GM21825 (cell line): ENCODE results near the gene WDR64.
"Not testable (repeated sequence)": the region's sequence is repeated elsewhere in the genome, so short reads cannot be mapped to it uniquely, and the experiment has no call there.

ENCODE experiments used
- ATAC-seq: cut with Tn5 transposase; IDR thresholded peaks from one replicate; pipeline ENCODE4 v1.9.1; 2021; ENCODE audit warnings: mild to moderate bottlenecking, moderate library complexity; ENCODE audit not compliant: unreplicated experiment

The WDR64 gene

DNA sequence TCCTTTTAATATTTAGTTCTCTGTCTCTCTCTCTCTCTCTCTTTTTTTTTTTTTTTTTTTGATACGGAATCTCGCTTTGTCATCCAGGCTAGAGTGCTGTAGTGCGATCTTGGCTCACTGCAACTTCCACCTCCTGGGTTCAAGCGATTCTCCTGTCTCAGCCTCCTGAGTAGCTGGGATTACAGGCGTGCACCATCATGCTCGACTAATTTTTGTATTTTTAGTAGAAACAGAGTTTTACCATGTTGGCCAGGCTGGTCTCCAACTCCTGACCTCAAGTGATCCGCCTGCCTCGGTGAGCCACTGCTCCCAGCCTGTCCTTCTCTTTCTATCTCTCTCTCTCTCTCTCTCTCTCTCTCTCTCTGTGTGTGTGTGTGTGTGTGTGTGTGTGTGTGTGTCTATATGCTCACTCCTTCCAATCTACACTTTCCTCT lies 83.4 kb downstream of the WDR64 start:
- not testable (repeated sequence) for ATAC-seq

GRCh38 chr1:241736387-241736786 lies 84.3 kb downstream of the WDR64 start:
- ATAC-seq = no peak

DNA sequence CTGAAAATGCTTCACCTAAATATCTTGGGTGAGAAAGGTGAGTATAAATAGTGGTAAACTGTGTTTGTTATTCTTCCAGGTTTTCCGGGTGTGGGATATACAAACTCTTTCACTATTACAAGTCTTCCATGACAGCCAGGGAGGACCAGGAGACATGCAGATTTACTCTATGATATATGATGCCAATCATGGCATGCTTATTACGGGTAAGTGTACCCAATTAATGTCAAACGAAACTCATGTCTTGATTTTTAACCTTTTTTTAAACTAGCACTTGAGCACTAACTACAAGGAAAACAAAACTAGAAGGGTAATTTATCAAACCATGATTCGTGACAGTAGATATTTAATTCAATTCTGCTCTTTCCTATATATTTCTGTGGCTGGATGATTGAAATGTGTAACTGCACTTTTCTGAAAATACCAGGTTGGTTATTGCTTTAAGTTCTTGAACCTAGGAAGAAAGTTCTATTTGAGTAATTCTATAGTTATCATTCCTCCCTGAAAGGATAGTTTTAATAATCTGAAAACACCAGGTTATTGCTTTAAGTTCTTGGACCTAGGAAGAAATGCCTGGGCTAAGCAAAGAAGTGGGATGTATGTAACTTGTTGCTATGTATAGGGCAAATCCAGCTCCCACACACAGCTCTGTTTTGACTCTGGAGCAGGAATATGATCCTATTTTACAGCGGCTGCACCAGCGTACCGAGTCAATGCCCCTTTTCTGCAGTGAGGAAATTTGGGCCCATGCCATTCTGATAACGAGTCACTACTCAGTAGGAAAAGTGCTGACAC lies 86.4 kb downstream of the WDR64 start:
- no peak for ATAC-seq

- ATAC-seq = no peak
These were observed 90.0 kb downstream of the WDR64 start for GRCh38 chr1:241742084-241742483.

GRCh38 chr1:241744591-241744990 lies 92.5 kb downstream of the WDR64 start:
- no peak for ATAC-seq

GRCh38 chr1:241747992-241748391 lies 95.9 kb downstream of the WDR64 start:
- no peak for ATAC-seq

DNA sequence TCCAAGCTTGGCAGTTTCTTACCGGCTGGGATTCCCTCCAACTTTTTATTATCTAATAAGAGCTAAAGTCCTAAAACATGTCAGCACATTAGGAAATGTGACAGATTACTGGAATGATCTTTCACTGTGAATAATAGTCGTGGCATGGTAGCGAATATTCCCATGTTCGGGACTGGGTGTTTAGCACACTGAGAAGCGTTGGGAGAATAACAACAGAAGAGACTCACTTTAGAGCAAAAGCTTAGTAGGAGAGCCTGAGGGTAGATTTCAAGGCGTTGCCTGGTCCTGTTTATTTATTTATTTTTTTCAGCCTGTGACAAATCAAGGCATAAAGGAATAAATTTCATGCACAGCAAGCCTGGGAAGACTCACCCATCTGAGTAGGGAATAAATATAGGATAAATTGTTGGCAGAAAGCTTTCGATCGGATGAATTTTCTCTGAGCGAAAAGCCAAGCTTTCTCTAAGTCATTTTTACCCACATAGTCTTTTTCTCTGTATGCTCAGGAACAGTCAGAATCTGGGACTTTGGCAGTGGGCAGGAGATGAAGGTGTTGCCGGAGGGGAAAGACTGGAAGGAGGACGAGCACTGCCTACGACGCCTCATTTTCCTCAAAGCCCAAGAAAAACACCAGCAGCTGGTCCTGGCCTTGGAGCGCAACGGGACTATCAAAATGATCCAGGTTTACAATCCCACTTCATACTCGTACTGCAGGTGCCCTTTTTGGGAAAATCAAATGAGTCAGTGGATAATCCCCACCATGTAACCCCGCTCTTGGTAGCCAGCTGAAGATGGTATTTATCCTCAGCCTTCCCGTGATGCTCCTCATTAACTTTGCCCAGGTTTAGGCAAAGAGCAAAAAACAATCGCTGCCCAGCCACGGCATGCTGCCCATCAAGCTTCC lies 97.2 kb downstream of the WDR64 start:
- ATAC-seq = no peak

DNA sequence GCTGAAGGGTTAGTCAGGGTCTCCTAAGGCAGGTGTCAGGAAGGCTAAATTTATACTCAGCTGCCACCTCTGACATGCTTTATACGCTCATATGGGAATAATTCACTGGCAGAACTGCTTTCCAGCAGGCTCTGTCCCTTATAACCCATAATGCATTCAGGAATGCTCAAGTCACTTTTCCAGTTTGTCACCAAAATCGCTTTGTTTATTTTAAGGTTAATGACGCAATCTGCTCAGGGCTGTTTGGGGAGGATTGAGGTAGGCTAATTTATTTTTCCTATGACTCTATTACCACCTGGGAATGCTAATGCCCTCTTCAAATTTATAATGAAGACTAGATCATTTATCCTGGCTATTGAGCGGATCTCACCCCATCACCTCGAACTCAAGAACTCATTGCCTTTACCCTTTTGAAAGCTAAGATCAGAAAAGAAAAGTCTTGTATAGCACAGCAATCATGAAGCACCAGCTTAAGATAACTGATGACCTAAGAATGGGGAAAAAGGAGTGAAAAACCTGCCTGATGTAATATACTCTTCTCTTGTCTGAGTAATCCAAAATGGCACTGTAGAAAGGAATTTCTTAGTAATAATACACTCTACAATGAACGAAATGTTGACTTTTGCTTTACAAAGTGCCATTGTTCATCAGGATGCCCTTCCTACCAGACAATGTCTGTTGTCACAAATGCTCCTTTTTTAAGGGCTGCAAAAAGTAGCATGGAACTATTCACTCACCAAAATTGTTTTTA lies 98.0 kb downstream of the WDR64 start:
- ATAC-seq = no peak

DNA sequence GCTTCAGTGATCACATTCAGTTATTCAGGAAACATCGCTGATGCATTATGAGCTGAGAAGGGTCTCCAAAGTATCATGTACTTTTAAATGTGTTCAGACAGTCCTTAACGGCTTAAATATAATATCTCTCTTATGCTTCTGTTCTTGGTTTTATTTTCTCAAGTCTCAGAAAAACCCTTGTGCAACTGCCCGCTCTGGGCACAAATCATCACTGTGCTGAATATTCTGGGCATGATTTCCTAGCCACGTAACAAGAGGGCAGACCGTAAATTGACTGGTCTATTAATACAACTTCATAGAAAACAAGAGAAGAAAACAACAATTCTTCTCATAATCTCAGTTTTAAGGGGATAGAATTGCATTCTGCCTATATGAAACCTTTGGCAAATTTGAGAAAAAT lies 99.4 kb downstream of the WDR64 start:
- ATAC-seq = no peak

GRCh38 chr1:241762713-241763339 lies 110.7 kb downstream of the WDR64 start:
- no peak for ATAC-seq

DNA sequence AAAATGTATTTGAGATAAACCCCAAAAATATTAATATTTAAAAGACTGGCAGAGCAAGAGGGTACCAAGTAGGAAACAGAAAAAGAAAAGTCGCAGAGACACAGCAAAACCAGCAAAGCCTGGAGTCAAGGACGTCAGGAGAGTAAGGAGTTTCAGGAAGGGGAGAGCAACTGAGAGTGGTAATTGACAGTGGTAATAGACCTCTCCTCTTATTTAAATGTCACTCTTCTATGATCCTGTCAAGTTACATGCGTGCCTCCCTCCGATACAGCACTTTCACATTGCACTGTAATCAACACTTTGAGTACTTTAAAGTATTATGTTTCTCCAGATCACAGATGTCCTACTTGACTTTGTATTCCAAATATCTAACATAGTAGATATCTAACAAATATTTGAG lies 113.3 kb downstream of the WDR64 start:
- no peak for ATAC-seq

- ATAC-seq = no peak
These were observed 115.7 kb downstream of the WDR64 start for GRCh38 chr1:241767737-241768136.

DNA sequence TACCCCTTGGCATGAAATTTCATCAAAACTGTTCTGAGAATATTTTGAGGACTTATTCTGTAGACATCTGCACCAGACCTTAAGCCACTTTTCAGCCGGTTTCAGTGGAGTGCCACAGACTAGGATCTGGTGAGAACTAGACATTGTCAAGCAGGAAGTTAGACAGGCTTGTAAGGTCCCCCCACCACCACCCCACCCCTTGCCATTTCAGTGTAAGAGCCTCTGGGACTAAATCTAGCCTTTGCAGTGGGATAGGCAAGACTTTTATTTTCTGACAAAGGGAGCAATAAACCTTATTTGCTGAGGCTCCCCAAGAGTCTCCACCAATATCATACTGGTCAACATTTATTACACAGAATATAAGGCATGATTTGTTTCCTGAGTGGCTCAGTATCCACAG lies 118.0 kb downstream of the WDR64 start:
- no peak for ATAC-seq

- no peak for ATAC-seq
These were observed 119.0 kb downstream of the WDR64 start for GRCh38 chr1:241771117-241771516.

- no peak for ATAC-seq
These were observed 120.9 kb downstream of the WDR64 start for GRCh38 chr1:241772932-241773500.

- no peak for ATAC-seq
These were observed 121.9 kb downstream of the WDR64 start for GRCh38 chr1:241773991-241774390.

DNA sequence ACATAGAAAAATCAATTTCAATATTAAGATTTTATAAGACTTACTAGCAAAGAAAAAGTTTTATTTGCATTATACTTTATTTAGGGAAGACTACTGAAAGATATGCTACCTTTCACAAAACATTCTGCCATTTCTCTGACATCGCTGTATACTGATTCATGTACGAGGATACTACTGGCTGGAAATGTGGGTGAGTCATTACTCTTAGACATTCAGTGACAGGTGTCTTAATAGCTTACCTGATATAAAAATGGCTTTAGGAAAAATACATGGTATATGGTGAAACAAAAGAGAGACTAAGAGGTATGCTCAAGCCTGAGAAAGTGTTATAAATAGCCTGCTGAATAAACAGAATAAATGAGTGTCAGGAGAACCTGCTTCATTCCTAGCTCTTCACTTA lies 122.9 kb downstream of the WDR64 start:
- ATAC-seq = no peak

- no peak for ATAC-seq
These were observed 124.8 kb downstream of the WDR64 start for GRCh38 chr1:241776911-241777310.

DNA sequence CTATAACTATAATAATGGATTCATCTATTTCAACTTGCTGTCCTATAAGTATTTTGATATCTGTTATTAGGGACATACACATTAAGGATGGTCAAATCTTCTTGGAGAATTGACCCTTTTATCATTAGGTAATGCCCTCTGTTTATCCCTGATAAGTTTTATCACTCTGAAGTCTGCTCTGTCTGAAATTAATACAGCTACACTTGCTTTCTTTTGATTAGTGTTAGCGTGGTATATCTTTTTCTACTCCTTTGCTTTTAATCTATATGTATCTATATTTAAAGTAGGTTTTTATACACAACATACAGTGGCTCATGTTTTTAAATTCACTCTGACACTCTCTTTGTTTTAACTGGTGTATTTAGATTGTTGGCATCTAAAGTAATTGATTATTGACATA lies 126.0 kb downstream of the WDR64 start:
- no peak for ATAC-seq

DNA sequence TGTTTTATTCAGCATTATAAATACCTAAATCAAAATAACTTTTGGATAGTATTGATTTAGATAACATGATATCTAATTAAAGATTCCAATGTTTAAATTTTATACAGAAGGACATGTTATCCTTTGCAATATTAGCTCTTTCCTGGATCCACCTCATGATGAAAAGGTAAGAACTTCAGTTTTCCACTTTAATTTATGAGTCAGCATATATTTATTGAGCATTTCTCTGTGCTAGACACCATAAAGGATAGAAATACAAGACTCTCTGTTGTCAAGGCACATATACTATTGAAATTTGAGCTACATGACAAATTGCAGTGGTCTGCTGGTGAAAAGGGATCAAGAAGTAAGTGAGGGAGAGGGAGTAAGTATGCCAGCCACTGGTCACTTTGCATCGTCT lies 127.8 kb downstream of the WDR64 start:
- no peak for ATAC-seq
